ENCODE measurements around the gene SLC25A36. TPM values are rescaled to one million over a fixed set of nuclear protein-coding genes. Genes with fewer than 3 reads are reported as not detected.

The SLC25A36 gene
- polyA plus RNA-seq, 4 donors = 19.2 to 118 (median 24.7) TPM

- H3K27me3 ChIP-seq (ENCODE audit: control insufficient read depth in 3 of 3, insufficient read depth in 3 of 3, low read length in 3 of 3) = no peaks in the 10 kb centered on the region
- H3K27ac ChIP-seq (ENCODE audit: low read depth in 1 of 3, low read length in 2 of 3) = no peak overlapping the region
- H3K4me1 ChIP-seq (ENCODE audit: control insufficient read depth in 3 of 3, insufficient read depth in 2 of 3, low read depth in 1 of 3, low read length in 2 of 3) = no peaks in the 10 kb centered on the region
- no peaks in the 10 kb centered on the region for H3K36me3 ChIP-seq (ENCODE audit: control insufficient read depth in 3 of 3, insufficient read depth in 2 of 3, low read depth in 1 of 3, low read length in 3 of 3)
- no peaks in the 10 kb centered on the region for H3K9me3 ChIP-seq (ENCODE audit: control insufficient read depth in 2 of 2, insufficient read depth in 1 of 2, low read depth in 1 of 2, low read length in 1 of 2)
- DNase-seq (no peak), FAIRE-seq (no peak)
- no peak overlapping the region for H3K4me3 ChIP-seq (ENCODE audit: low read depth in 1 of 3, low read length in 3 of 3)
- WGBS, 3 donors = 81 to 93% (median 86%) methylated on average over 2 of the region's 2 CpGs
Measured at GRCh38 chr3:140905559-140905958, 36.1 kb upstream of the SLC25A36 start.

GRCh38 chr3:140906785-140907184 is 34.9 kb upstream of the SLC25A36 start:
- WGBS, 3 donors = 74 to 88% (median 83%) methylated on average over 1 of the region's 1 CpG
- H3K9me3 ChIP-seq (ENCODE audit: control insufficient read depth in 2 of 2, insufficient read depth in 1 of 2, low read depth in 1 of 2, low read length in 1 of 2) = no peaks in the 10 kb centered on the region
- H3K27me3 ChIP-seq (ENCODE audit: control insufficient read depth in 3 of 3, insufficient read depth in 3 of 3, low read length in 3 of 3) = no peaks in the 10 kb centered on the region
- FAIRE-seq (no peak), DNase-seq (no peak)
- H3K27ac ChIP-seq (ENCODE audit: low read depth in 1 of 3, low read length in 2 of 3) = no peak overlapping the region
- H3K4me3 ChIP-seq (ENCODE audit: low read depth in 1 of 3, low read length in 3 of 3) = no peak overlapping the region
- H3K36me3 ChIP-seq (ENCODE audit: control insufficient read depth in 3 of 3, insufficient read depth in 2 of 3, low read depth in 1 of 3, low read length in 3 of 3) = no peaks in the 10 kb centered on the region
- H3K4me1 ChIP-seq (ENCODE audit: control insufficient read depth in 3 of 3, insufficient read depth in 2 of 3, low read depth in 1 of 3, low read length in 2 of 3) = peaks cover 0 to 2% (median 0%) of the 10 kb centered on the region in 3 donors

DNA sequence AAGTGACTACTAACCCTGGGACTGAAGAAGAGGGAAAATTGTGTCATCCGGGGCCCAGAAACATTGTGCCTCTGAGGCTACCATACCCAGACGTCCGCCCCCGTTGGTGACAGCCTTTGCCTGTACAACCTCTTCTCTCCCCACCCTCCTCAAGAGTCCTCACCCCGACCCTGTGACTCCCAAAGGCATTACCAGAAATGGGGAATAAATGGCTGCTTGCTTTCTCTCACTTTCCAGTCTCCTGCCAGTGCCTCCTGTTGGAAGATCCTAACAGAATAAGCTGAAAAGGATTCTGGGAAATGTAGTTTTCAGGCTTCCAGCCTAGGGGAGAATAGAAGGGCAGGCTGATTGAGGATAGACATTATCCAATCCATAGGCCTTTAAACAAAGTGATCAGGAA is 30.8 kb upstream of the SLC25A36 start:
- peak; percentile 14 to 47 for DNase-seq
- Histone ChIP-seq H3K9me3 (ENCODE audit: control insufficient read depth in 2 of 2, insufficient read depth in 1 of 2, low read depth in 1 of 2, low read length in 1 of 2) (no peaks in the 10 kb centered on the region), H3K4me3 (ENCODE audit: low read depth in 1 of 3, low read length in 3 of 3) (no peak overlapping the region), H3K27ac (ENCODE audit: low read depth in 1 of 3, low read length in 2 of 3) (no peak overlapping the region), H3K36me3 (ENCODE audit: control insufficient read depth in 3 of 3, insufficient read depth in 2 of 3, low read depth in 1 of 3, low read length in 3 of 3) (no peaks in the 10 kb centered on the region), H3K27me3 (ENCODE audit: control insufficient read depth in 3 of 3, insufficient read depth in 3 of 3, low read length in 3 of 3) (no peaks in the 10 kb centered on the region), H3K4me1 (ENCODE audit: control insufficient read depth in 3 of 3, insufficient read depth in 2 of 3, low read depth in 1 of 3, low read length in 2 of 3) (peaks cover 0 to 2% (median 0%) of the 10 kb centered on the region in 3 donors)
- no peak for FAIRE-seq
- 53 to 80% (median 57%) methylated on average over 5 of the region's 5 CpGs for WGBS, 3 donors

DNA sequence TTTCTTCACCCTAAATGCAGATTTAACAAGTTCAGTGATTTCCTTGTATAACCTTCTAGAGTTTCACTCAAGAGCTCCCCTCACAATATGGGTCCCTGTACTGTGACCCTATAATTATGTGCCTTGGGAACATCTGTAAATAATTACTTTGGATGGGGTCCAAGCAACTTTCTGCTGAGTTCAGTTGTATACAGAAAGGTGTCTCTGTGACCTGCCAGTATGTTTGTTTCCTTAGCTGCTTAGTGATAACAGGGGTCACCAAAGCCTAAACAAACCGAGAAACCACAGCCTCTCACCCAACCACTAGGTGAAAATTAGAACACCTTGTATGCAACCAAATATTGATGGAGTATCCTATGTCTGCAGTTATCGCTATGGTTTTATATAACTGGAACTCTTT is 29.8 kb upstream of the SLC25A36 start:
- Histone ChIP-seq H3K36me3 (ENCODE audit: control insufficient read depth in 3 of 3, insufficient read depth in 2 of 3, low read depth in 1 of 3, low read length in 3 of 3) (no peaks in the 10 kb centered on the region), H3K27ac (ENCODE audit: low read depth in 1 of 3, low read length in 2 of 3) (no peak overlapping the region), H3K27me3 (ENCODE audit: control insufficient read depth in 3 of 3, insufficient read depth in 3 of 3, low read length in 3 of 3) (no peaks in the 10 kb centered on the region), H3K4me3 (ENCODE audit: low read depth in 1 of 3, low read length in 3 of 3) (no peak overlapping the region), H3K9me3 (ENCODE audit: control insufficient read depth in 2 of 2, insufficient read depth in 1 of 2, low read depth in 1 of 2, low read length in 1 of 2) (no peaks in the 10 kb centered on the region), H3K4me1 (ENCODE audit: control insufficient read depth in 3 of 3, insufficient read depth in 2 of 3, low read depth in 1 of 3, low read length in 2 of 3) (peaks cover 0 to 2% (median 0%) of the 10 kb centered on the region in 3 donors)
- DNase-seq (peak; percentile 18 to 51), FAIRE-seq (no peak)
- 48 to 61% (median 50%) methylated on average over 2 of the region's 2 CpGs for WGBS, 3 donors

- WGBS, 3 donors = 90 to 97% (median 91%) methylated on average over 5 of the region's 5 CpGs
- no peaks in the 10 kb centered on the region for H3K27me3 ChIP-seq (ENCODE audit: control insufficient read depth in 3 of 3, insufficient read depth in 3 of 3, low read length in 3 of 3)
- peaks cover 0 to 8% (median 0%) of the 10 kb centered on the region in 3 donors for H3K4me1 ChIP-seq (ENCODE audit: control insufficient read depth in 3 of 3, insufficient read depth in 2 of 3, low read depth in 1 of 3, low read length in 2 of 3)
- no peak overlapping the region for H3K4me3 ChIP-seq (ENCODE audit: low read depth in 1 of 3, low read length in 3 of 3)
- H3K9me3 ChIP-seq (ENCODE audit: control insufficient read depth in 2 of 2, insufficient read depth in 1 of 2, low read depth in 1 of 2, low read length in 1 of 2) = no peaks in the 10 kb centered on the region
- DNase-seq (no peak), FAIRE-seq (no peak)
- no peak overlapping the region for H3K27ac ChIP-seq (ENCODE audit: low read depth in 1 of 3, low read length in 2 of 3)
- no peaks in the 10 kb centered on the region for H3K36me3 ChIP-seq (ENCODE audit: control insufficient read depth in 3 of 3, insufficient read depth in 2 of 3, low read depth in 1 of 3, low read length in 3 of 3)
Measured at GRCh38 chr3:140913728-140914127, 27.9 kb upstream of the SLC25A36 start.

- H3K36me3 ChIP-seq (ENCODE audit: control insufficient read depth in 3 of 3, insufficient read depth in 2 of 3, low read depth in 1 of 3, low read length in 3 of 3) = no peaks in the 10 kb centered on the region
- DNase-seq (no peak), FAIRE-seq (no peak)
- no peaks in the 10 kb centered on the region for H3K9me3 ChIP-seq (ENCODE audit: control insufficient read depth in 2 of 2, insufficient read depth in 1 of 2, low read depth in 1 of 2, low read length in 1 of 2)
- no peak overlapping the region for H3K4me3 ChIP-seq (ENCODE audit: low read depth in 1 of 3, low read length in 3 of 3)
- no peak overlapping the region for H3K27ac ChIP-seq (ENCODE audit: low read depth in 1 of 3, low read length in 2 of 3)
- H3K4me1 ChIP-seq (ENCODE audit: control insufficient read depth in 3 of 3, insufficient read depth in 2 of 3, low read depth in 1 of 3, low read length in 2 of 3) = peaks cover 0 to 8% (median 0%) of the 10 kb centered on the region in 3 donors
- no peaks in the 10 kb centered on the region for H3K27me3 ChIP-seq (ENCODE audit: control insufficient read depth in 3 of 3, insufficient read depth in 3 of 3, low read length in 3 of 3)
- 69 to 80% (median 79%) methylated on average over 4 of the region's 4 CpGs for WGBS, 3 donors
Measured at GRCh38 chr3:140914384-140914945, 27.2 kb upstream of the SLC25A36 start.

DNA sequence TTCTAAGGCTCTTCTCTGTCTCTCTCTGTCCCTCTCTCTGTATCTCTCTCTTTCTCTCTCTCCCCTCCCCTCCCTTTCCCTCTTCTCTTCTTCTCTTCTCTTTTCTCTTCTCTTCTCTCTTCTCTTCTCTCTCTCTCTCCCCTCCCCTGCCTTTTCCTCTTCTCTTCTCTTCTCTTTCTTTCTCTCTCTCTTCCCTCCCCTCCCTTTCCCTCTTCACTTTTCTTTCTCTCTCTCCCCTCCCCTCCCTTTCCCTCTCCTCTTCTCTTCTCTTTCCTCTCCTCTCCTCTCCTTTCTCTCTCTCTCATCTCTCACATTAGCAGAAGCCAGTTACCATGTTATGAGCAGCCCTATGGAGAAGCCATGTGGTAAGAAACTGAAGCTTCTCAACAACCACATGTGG is 25.0 kb upstream of the SLC25A36 start:
- Histone ChIP-seq H3K9me3 (ENCODE audit: control insufficient read depth in 2 of 2, insufficient read depth in 1 of 2, low read depth in 1 of 2, low read length in 1 of 2) (no peaks in the 10 kb centered on the region), H3K27ac (ENCODE audit: low read depth in 1 of 3, low read length in 2 of 3) (no peak overlapping the region), H3K4me1 (ENCODE audit: control insufficient read depth in 3 of 3, insufficient read depth in 2 of 3, low read depth in 1 of 3, low read length in 2 of 3) (peaks cover 0 to 6% (median 0%) of the 10 kb centered on the region in 3 donors), H3K4me3 (ENCODE audit: low read depth in 1 of 3, low read length in 3 of 3) (no peak overlapping the region), H3K36me3 (ENCODE audit: control insufficient read depth in 3 of 3, insufficient read depth in 2 of 3, low read depth in 1 of 3, low read length in 3 of 3) (no peaks in the 10 kb centered on the region), H3K27me3 (ENCODE audit: control insufficient read depth in 3 of 3, insufficient read depth in 3 of 3, low read length in 3 of 3) (no peaks in the 10 kb centered on the region)
- no peak for DNase-seq
- FAIRE-seq = no peak

DNA sequence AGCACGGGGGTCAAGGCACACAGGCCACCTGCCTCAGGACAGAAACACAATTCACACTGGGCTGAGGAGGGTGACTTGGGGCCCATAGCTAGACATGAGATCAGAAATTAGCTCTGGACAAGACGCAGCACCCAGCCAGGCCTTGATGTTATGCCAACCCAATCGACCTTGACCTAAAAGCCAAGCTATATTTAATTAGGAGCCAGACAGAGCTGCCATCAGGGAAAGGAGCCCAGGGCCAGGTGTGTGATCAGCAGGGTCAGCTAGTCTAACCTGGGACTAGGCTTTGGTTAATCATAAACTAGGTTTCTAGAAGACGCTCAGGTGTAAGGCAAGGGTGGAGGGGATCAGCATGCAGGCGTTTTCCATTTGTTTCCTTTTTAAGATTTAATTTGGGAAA is 23.9 kb upstream of the SLC25A36 start:
- FAIRE-seq = no peak
- Histone ChIP-seq H3K9me3 (ENCODE audit: control insufficient read depth in 2 of 2, insufficient read depth in 1 of 2, low read depth in 1 of 2, low read length in 1 of 2) (no peaks in the 10 kb centered on the region), H3K27ac (ENCODE audit: low read depth in 1 of 3, low read length in 2 of 3) (no peak overlapping the region), H3K36me3 (ENCODE audit: control insufficient read depth in 3 of 3, insufficient read depth in 2 of 3, low read depth in 1 of 3, low read length in 3 of 3) (no peaks in the 10 kb centered on the region), H3K4me3 (ENCODE audit: low read depth in 1 of 3, low read length in 3 of 3) (no peak overlapping the region), H3K4me1 (ENCODE audit: control insufficient read depth in 3 of 3, insufficient read depth in 2 of 3, low read depth in 1 of 3, low read length in 2 of 3) (peaks cover 0 to 6% (median 0%) of the 10 kb centered on the region in 3 donors), H3K27me3 (ENCODE audit: control insufficient read depth in 3 of 3, insufficient read depth in 3 of 3, low read length in 3 of 3) (no peaks in the 10 kb centered on the region)
- 13 to 60% (median 26%) methylated on average over 5 of the region's 5 CpGs for WGBS, 3 donors
- DNase-seq = peak; percentile 50 to 68

DNA sequence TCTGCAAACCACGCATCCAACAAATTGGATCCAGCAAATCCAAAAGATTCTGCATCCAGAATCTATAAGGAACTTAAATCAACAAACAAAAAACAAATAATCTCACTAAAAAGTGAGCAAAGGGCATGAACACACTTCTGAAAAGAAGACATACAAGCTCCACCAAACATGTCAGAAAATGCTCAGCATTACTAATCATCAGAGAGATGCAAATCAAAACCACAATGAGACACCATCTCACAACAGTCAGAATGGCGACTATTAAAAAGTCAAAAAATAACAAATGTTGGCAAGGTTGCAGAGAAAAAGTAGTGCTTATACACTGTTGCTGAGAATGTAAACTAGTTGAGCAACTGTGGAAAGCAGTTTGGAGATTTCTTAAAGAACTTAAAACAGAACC is 21.6 kb upstream of the SLC25A36 start:
- no peak overlapping the region for H3K27ac ChIP-seq (ENCODE audit: low read depth in 1 of 3, low read length in 2 of 3)
- DNase-seq (no peak), FAIRE-seq (no peak)
- H3K36me3 ChIP-seq (ENCODE audit: control insufficient read depth in 3 of 3, insufficient read depth in 2 of 3, low read depth in 1 of 3, low read length in 3 of 3) = no peaks in the 10 kb centered on the region
- H3K9me3 ChIP-seq (ENCODE audit: control insufficient read depth in 2 of 2, insufficient read depth in 1 of 2, low read depth in 1 of 2, low read length in 1 of 2) = no peaks in the 10 kb centered on the region
- H3K4me1 ChIP-seq (ENCODE audit: control insufficient read depth in 3 of 3, insufficient read depth in 2 of 3, low read depth in 1 of 3, low read length in 2 of 3) = peaks cover 0 to 6% (median 0%) of the 10 kb centered on the region in 3 donors
- WGBS, 3 donors = 78 to 84% (median 83%) methylated on average over 2 of the region's 2 CpGs
- no peak overlapping the region for H3K4me3 ChIP-seq (ENCODE audit: low read depth in 1 of 3, low read length in 3 of 3)
- no peaks in the 10 kb centered on the region for H3K27me3 ChIP-seq (ENCODE audit: control insufficient read depth in 3 of 3, insufficient read depth in 3 of 3, low read length in 3 of 3)
